NOMO-1 (cell line): Measurements from ENCODE around the gene GBGT1.
A peak's percentile ranks its signal among the peaks of the same experiment; 100 is the strongest.

ENCODE experiments used
- DNase-seq, 2 experiments: peaks; one replicate each; lab custom pipeline; 2025; ENCODE audit not compliant: unreplicated experiment in 2 of 2; lab: John Stamatoyannopoulos, UW

The GBGT1 gene

DNA sequence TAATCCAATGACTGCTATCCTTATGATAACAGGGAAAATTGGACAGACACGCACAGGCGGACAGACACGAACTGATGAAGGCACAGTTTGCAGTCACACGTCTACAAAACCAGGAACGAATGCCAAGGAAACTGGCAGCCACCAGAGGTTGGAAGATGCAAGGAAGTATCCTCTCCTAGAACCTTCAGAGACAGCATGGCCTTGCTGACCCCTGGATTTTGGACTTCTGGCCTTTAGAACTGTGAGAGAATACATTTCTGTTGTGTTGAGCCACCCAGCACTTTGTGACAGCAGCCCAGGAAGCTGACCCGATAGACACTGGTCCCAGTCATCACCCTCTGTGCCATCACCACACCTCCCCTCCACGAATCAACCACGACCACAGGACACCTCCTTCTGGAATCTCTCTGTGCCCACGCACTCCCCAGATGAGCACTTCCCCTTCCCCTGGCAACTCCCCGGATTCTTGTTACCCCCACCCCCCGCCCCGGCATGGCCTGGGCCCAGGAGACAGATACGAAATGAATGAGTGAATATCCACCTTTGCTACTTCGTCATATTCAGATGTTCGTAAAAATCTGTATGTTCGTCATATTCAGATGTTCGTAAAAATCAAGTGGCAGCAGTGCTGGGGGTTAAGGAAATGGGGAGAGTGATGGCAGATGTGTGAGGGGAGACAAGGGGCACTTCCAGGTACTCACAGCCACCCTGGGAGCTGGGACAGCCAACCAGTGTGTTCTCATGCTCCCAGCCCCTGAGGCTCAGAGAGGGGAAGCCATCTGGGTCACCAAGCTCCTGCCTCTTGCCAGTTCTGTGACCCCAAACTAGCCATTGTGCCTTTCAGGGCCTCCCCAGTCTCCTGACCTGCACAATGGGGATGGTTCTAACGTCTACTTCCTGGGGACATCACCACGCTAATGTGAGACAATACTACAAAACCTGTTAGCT, 18.5 kb downstream of the GBGT1 start:
- DNase-seq = no peak

DNA sequence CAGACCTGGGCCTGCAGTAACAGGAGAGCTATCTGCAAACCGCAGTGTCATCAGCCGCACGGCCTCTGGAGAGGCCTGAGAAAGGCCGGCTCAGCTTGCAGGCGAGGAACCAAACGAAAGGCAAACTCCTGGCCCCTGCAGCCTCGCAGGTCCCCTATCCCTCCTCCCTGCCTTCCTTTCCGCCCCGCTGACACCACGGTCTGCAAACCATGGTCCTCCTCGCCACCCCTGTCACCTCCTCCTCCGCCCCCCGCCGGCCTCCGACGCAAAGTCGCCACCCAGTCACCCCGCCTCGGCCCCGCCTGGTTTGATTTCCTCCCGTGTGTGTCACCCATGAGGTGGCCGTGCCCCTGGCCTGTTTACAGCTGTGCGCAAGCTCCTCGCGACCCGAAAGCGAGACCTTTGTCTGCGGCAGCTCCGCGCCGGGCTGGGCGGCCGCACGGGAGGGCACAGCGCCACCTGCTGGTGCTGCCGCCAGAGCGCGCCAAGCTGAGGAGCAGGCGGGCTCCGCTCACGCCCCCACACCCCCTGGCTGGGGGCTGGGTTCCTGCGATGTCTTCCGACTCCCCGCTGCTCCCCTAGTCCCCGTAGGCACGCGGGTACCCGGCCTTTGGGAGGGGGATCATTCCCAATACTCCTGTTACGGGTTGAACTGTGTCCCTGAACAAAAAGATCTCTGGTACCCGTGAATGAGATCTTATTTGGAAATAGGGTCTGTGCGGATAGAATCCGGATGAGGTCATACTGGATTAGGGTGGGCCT, 19.4 kb downstream of the GBGT1 start:
- peak; percentile 36 to 69 for DNase-seq

DNA sequence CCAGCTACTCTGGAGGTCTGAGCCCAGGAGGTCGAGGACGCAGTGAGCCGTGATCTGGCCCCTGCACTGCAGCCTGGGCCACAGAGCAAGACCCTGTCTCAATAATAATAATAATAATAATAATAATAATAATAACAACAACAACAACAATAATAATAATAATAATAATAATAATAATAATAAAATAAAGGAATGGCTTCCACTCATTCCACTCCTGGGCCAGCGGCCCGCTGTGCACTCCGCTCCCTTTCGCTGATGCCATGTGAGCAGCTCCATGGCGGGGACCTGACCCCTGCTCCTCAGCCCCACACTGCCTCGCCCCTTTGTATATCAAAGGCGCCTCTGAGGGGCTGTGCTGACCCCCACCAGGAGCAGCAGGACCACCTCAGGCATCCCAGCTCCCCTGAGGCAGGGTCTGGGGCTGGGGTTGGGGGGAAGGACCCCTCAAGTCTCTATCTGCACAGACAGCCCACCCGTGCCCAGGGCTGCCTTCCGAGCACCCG, 20.0 kb downstream of the GBGT1 start:
- DNase-seq = no peak

DNA sequence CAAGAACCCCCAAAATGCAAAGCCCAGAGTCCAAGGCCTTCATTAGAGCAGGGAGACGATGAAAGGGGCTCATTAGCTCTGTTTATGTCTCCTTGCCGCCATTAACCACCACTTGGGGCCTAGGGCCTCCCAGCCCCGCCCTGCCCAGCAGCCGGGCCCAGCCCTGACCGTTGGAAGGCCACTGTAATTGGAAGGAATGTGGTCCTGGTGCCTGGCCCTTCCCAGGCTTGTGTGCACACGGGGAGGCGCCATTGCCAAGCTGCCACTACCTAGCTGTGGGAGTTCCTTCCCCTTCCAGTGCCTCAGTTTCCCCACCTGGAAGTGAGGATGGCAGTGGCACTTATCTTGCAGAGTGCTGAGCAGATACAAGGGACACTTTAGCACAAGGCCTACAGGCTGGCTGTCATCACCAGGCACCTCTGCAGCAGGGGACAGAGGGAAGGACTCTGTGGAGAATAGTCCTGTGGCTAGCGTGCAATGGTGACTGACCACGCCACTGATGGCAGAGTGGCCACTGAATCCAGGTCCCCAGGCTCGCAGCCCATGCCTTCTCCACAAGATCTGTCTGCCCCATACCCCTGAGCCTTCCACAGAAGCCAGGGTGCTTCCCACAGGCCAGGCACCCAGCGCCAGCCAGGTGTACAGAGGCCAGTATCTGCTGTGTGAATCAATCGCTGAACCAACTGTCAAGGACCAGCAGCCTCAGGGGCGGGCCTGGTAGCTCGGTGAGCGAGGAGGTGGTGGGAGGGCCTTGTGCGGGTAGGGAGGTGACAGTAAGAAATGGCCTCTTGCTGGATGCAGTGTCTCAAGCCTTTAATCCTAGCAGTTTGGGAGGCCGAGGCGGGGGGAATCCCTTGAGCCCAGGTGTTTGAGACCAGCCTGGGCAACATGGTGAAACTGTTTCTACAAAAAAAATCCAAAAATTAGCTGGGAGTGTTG, 20.8 kb downstream of the GBGT1 start:
- no peak for DNase-seq

DNA sequence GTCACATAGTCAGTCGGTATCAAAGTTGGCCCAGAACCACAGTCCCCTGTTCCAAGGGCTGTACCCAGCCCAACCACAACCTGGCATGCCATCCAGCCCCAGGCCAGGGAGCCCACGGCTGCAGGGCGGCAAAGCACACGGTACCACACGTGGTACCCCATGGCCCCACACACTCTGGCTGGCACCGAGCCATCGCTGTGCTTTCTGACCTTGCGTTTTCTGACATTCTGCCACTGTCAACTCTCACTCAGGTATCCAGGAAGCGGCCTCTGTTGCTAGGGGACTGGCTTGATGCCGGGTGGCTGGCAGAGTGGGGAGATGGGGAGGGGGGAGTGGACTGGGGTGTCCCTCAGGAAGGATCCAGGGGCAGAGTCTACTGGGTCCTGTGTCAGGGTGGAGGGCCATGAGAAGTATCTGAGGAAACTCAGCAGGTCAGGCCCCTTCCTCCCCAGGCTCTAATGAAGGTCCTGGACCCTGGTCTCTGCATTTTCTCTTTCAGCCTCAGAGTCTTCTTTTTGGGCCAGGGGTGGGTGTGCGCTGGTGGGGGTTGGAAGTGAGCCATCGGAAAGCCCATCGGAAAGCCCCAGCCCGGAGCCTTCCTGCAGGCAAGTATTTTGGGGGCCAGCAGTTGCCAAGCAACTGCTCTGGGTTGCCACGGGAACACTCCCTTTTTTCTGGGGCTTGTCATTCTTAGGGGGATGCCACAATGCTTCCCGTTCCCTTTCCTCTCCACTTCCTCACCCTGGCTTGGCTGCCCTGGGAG, 21.7 kb downstream of the GBGT1 start:
- no peak for DNase-seq

DNA sequence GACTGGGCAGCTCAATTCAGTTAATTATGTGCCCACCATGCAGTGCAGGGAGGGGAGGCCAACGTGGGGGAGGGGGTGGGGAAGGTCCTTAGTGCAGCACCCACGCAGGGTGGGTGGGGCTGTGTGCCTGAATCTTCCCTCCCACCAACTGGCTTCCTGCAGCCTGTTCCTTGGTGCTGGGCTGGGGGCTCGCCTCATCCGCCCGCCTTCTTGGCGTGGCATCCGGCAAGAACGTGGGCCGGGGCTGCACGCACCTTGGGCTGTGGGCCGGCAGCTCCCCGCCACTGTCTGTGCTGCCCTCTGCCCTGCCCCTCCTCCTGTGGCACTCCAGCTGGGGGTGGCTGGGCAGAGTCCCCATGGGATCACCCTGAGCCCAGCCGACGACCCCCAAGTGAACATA, 23.1 kb downstream of the GBGT1 start:
- no peak for DNase-seq

DNA sequence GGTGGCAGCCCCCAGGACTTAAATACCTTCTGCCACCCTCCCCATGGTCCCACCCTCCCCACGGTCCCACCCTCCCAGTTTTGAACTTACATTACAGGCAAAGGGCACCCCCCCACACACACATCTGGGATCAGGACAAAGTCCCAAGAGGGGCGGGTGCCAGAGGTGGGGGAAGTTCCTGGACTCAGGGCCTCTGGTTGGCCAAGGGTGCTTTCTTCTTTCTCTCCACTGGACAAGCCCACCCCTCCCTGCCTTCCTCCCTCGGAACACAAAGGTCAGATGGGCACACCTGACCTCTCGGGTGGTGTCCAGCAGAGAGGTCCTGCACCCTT, 23.6 kb downstream of the GBGT1 start:
- no peak for DNase-seq

DNA sequence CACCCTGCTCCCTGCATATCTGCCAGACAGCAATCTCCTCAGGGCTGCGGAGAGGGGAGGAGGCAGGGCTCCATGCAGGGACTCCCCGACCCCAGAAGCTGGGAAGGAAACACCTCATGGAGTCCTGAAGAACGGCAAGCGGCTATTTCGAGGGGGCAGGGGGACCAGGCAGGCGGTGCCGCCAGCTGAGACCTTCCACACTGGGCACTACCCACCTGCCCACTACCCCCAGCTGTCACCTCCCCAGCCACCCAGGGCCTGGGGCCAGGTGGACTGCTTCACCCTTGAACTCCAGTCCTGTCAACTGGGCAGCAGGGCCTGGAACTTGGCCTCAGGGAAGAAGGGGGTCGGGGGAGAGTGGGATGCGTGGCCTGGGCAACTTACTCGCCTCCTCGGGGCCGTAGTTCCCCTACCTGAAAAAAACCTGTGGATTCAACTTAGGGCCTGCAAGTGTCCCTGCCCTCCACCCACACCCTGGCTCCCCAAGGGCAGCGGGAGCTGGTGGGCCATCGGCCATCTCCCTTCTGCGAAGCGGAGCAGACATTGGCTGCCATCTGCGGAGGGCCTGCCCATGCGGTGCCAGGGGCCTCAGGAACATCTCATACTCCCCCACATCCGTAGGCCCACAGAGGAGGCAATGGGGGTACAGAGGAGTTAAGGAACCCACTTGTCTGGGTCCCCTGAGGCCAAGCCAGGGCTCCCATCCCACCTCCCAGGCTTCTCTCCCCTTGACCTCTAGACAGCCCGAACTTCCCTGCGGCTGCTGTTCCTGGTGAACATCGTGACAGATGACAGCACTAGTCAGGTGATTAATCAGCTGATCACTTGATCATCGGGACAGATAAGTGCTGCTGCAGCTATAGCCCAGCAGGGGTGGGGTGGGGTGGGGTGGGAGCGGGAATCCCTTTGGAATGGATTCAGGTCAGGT, 24.2 kb downstream of the GBGT1 start:
- no peak for DNase-seq

DNA sequence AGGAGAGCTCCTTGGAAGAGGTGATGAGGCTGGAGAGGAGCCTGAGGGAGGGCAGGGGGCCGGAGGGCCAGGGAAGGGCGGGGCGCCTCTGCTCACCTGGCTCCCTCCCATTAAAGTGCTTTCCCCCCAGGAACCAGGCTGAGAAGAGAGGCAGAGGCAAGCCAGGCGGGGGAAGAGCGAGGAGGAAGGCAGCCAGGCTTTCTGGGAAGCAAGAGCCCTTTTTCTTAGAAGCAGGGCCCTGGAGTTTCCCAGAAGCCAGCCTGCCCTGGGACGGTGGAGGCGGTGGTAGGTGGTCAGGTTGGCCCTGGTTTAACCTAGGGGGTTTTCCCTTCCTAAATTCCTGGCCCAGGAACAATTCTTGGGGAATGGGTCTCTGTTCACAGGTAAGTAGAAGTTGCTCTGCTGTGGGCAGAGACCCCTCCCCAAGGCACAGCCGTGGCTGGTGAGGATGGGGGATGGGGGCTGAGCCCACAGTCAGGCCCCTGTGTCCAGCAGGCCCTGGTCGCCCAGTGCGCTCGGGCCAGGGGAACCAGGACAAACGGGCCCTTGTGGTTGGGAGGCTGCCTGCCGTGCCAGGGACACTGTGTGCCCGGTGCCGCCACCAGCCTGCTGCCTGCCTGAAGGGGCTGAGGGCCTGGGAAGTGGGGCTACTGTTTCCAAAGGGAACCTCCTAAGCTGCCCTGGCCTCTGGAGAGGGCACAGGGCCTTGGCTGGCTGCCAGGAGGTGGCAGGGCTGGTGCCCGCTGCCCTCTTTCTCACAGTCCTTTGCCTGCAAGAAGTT, 26.1 kb downstream of the GBGT1 start:
- DNase-seq = no peak

DNA sequence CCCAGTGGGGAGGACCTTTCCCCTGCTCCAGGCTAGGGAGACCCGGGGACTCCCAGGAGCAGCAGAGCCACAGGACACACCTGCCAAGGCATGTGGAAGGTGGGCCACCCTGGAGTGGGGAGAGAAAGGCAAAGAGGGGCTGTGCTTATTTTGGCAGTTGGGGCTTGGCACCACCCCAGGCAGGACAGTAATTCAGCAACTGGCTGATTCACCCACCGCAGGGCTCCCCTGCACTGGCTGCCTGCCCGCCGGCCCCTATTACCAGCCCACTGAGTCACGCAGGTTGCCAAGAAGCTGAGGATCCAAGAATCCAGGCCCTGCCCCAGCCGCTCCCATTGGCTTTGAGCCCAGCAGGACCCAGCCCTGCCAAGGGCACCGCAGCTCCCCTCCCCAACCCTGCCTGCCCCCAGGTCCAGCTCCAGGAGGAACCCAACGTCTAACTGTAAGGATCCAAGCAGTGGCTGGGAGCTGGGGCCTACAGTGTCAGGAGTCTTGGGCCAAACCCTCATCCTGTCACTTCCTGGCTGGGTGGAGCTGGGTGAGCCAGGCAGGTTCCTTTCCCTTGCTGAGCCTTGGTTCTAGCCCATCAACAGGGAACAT, 28.5 kb downstream of the GBGT1 start:
- no peak for DNase-seq

DNA sequence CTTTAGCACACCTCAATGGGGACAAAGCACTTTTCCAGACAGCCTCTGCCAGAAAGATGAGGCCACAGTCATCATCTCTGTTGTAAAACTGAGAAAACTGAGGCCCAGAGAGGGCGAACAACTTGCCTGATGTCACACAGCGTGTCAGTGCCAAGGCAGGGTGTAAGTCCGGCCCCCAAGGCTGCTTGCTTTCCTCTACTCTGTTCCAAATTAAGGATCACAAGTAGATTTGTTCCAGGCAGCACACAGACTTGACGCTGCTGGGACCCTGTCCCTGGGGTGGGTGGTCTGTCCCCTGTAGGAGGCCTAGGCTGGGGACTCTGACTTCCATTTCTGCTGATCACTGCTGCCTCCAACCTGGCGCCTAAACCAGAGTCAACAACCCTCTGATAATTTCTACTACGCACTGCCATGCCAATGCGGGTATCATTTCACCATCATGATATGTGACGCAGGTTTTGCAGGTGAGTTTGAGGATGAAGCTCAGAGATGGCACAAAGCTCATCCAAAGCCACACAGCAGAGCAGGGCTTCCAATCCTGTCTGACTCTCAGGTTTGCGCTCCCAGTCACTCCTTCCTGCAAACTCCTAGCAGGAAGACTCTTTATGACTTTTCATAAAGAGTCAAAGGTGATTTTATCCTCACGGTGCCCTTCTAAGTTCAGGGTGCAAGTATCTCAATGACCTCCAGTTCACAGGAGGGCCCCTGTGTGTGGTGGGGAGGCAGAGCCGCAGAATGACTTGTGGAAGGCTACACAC, 29.1 kb downstream of the GBGT1 start:
- no peak for DNase-seq

DNA sequence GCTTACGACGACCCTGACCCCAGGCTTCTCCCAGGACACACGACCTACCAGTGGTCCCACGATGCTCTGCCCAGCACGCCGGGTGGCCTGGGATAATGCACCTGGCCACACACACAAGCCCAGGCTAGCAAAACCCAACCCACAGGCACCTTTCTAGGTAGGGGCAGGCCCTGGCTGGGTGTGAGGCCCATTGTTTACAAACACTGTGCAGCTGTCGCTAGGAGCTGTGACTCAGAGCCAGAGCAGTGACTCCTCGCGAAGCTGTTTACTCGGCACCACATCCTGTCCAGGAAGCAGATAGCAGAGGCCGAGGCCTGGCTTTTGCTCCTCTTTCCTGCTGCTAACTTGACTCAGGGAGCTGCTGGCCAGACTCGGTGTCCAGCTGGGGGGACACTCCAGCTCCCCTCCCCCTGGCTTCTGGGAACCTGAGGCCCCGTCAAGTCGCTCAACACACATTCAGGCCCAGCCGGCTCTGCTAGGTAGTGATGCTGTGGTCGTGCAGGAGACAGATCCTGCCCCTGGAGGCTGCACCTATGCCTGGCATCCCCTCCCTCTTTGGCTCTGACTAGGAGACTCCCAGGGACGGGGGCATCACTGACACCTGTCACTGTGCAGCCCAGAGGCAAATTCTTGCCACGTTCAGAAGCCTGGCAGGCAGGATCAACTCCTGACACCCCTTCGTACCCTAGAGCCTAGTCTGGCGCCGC, 29.9 kb downstream of the GBGT1 start:
- peak; percentile 16 to 18 for DNase-seq

DNA sequence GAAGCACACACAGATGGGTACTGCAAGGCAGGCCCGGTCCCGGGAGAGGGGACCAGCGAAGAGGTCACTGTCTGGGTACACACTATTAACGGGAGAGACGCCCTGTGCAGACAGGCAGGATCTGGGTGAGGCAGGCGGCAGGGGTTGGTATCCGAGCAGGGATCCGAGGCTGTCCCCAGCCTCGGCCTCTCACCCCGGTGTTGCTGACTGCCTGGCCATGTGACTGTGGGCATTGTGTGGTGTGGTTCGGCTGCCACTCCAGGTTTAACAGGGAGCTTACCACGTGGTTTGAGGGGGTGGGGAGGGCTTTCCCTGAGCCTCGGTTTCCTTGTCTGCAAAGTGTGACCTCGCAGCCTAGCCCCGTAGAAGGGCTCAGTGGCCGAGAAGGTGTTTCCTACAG, 31.5 kb downstream of the GBGT1 start:
- no peak for DNase-seq

DNA sequence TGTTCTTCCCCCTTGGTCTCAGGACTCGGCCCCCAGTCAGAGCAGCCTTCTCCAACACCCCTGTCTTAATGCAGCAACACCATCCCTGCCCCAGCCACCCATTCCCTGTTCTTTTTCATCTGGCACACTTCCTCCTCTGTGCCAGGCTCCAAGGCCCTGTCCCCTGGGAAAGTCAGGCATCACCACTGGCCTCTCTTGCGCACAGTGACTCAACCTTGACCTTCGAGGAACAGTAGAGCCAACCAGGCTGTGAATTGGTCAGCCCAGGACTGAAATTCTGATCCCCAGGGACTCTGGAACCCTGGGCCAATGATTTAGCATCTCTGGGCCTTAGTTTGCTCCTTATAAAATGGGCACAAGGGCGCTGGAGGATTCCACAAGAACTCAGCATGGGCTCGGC, 32.2 kb downstream of the GBGT1 start:
- DNase-seq = no peak

DNA sequence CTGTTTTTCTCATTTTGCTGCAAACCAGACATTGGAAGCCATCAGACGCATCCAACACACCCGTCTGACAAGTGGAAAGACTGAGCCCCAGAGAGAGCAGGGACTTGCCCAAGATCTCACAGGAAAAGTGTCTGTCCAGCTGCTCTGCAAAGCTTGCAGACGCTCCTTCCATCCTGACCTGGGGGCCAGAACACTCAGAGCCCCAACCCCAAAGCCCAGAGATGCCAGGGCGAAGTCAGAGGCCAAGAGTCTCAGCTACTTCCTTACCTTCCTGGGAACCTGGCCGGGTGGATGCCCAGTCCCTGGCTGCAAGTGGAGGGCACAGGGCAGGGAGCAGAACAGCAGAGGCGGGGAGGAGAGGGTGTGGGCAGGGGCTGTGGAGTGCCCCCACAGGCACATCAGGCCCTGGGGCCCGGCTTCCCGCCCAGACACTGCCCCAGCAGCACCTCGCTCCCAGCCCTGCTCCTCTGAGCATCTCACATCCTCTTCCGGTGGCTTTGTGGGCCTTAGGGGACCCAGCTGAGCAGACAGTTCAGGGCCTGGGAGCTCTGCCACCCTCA, 32.9 kb downstream of the GBGT1 start:
- DNase-seq = no peak
